Astrocyte of the spinal cord (primary cell): ENCODE data around the gene DAB1.

Experiments
- DNase-seq: peaks from one replicate; pipeline ENCODE4 v3.0.0; 2011; ENCODE audit warnings: low read depth, low spot score
- H3K4me3 ChIP-seq: 2 replicates; pipeline ENCODE4 v1.5.1; 2011; ENCODE audit warnings: low read depth, mild to moderate bottlenecking, low read length, moderate library complexity
- in situ Hi-C: cut with HindIII; loops from 2 replicates; pipeline ENCODE4 v1.10.0; 2017; ENCODE audit warnings: low sequenced_read_pairs
- TF ChIP-seq, protein P1 (sequence below): IDR thresholded peaks from 2 replicates; pipeline ENCODE4 v1.5.1; 2012; ENCODE audit warnings: low read depth, mild to moderate bottlenecking, low read length, inconsistent platforms

Gene DAB1

DNA sequence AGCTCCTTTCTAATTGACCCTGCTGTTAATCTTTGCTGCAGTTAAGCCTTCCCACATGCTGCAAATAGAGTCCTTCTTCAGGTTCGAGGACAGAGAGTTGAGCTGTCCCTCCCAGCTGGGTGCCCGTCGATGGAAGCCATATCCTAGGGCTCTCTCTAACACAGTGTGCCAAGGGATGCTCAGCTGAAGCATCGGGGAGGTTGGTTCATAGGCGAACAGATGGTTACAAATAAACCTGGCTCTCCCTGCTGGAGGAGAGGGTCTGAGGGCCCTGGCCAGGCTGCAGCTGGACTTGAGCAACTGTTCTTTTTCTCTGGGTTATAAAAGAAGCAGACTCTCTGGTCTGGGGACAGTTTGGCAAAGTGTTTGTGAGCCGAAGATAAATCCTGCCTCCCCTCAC is 337.7 kb downstream of the DAB1 start:
- TF ChIP-seq, protein P1, sequence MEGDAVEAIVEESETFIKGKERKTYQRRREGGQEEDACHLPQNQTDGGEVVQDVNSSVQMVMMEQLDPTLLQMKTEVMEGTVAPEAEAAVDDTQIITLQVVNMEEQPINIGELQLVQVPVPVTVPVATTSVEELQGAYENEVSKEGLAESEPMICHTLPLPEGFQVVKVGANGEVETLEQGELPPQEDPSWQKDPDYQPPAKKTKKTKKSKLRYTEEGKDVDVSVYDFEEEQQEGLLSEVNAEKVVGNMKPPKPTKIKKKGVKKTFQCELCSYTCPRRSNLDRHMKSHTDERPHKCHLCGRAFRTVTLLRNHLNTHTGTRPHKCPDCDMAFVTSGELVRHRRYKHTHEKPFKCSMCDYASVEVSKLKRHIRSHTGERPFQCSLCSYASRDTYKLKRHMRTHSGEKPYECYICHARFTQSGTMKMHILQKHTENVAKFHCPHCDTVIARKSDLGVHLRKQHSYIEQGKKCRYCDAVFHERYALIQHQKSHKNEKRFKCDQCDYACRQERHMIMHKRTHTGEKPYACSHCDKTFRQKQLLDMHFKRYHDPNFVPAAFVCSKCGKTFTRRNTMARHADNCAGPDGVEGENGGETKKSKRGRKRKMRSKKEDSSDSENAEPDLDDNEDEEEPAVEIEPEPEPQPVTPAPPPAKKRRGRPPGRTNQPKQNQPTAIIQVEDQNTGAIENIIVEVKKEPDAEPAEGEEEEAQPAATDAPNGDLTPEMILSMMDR, result no peak
- in situ Hi-C loops, result no loop called here
- no peak overlapping the region for H3K4me3 ChIP-seq
- no peak for DNase-seq

DNA sequence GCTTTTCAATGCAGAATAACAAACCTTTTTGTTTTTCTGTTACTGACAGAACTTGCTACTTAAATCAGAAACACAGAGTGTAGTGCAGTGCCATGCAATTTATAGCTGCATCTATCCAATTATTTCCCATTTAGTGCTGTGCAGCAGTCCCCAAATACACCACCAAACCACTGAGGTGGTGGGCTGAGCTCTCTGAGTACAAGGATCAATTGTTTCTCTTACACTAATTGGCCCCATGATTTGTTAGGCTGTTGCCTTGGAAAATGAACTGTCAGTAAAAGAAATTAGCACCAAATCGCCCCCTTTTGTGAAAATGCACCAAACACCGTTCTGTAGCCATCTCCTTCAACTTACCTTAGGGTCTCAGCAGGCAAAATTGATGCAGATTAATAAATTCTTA is 339.2 kb downstream of the DAB1 start:
- TF ChIP-seq, protein P1, result no peak
- in situ Hi-C loops, result no loop called here
- no peak for DNase-seq
- no peak overlapping the region for H3K4me3 ChIP-seq

DNA sequence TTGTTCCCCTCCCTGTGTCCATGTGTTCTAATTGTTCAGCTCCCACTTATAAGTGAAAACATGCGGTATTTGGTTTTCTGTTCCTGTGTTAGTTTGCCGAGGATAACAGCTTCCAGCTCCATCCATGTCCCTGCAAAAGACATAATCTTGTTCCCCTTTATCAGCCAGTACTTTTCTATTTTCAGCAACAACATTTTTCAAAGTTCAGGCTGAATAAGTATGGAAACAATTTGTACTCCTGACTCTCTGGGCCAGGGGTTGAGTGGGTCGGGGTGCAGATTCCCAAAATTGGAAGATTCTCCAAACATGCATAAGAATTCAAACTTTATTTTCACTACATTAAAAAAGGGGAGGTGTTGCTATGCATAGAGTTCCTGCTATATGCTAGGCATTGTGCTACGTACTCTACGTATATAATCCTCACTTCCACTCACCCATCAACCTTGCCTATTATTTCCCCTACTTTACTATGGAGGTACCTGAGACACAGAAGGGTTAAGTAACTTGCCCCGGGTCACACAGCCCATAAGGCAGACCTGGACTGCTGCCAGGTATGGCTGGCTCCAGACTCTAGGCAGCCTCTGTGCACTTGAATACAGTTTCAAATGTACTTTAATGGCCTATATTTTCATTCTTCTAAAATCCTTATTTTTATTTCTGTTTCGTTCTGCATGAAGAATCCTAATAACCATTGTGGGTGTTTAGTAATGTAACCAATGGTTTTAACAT is 341.0 kb downstream of the DAB1 start:
- no peak for DNase-seq
- in situ Hi-C loops, result no loop called here
- no peak overlapping the region for H3K4me3 ChIP-seq
- TF ChIP-seq, protein P1, result no peak

DNA sequence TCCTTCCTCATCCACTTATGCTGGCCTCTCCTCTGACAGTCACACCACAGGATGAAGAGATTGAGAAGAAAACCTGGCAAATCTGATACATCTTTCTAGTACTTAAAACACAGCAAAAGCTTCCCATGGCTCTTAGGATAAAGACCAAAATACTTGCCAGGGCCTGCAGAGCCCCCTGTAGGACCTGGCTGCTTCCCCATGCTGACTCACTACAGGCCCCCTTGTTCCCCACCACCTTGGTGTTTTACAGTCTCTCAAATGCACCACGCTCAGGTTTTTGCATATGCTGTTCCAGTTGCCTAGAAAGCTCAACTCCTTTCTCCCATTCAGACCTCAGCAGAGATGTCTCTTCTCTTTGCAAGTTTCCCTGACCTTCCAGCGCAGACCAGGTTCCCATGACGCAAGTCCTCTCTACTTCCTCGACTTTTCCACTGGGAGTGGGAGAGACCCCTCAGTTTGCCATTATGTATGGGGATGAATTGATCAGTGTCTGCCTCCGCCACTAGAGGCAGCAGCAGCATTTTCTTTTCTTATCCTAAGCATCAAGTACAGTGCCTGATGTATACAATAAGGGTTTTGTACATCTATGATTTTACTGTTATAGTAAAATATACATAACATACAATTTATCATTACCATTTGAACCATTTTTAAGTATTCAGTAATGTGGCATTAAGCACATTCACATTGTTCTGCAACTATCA is 344.3 kb downstream of the DAB1 start:
- TF ChIP-seq, protein P1, result peak; percentile 14
- in situ Hi-C loops, result no loop called here
- DNase-seq, result no peak

DNA sequence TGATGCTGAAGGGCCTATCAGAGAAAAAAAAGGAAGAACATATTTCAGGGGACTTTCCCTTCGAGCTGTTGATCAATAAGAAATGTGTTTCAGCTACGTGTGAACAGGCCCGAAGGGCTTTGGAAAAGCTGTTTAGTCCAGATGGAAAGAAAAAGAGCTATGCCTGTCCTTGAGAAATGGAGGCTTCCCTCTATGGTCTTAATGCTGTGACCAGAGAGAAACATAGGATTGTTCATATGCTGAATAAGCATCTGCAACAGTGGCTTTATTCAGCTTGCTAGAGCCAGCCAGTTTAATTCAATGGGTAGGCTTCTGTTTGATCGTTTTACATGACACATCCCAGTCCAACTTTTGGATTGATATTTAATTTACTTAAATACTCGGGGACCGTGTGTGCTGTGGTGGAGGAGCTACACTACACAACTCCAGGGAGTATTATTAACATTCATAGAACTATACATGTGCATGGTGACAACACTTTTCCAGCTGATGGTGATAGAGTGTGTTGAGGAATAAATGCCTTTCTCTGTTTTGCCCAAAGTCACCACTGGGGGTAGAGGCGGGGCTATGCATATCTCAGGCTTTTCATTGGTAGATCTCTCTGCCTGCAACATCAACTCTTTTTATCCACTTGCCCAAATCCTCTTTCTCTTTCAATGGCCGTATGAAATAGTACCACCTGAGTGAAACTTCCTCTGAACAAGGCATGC is 351.3 kb downstream of the DAB1 start:
- no peak overlapping the region for H3K4me3 ChIP-seq
- in situ Hi-C loops, result no loop called here
- no peak for DNase-seq
- TF ChIP-seq, protein P1, result no peak

More for the DNA sequence above, 344.3 kb downstream of the DAB1 start:
- no peak overlapping the region for H3K4me3 ChIP-seq

DNA sequence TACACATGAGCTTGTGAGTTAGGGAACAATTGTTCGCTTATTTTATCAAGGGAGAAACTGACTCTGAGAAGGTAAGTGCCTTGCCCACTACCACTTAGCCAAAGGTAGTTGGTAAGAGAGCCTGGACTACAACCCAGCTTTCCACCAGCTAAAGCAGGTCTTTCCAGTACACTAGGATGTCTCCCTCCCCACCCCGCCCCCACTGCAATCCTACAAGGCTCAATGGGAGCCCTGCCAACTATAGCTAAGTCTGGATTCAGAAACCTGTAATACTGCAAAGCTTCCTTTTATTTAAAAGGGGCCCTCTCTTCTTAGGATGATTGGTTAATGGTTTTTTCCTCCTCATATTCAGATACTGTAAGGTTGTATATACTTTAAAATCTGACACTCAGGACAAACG is 356.0 kb downstream of the DAB1 start:
- in situ Hi-C loops, result no loop called here
- H3K4me3 ChIP-seq, result no peak overlapping the region
- peak; percentile 5 for DNase-seq
- TF ChIP-seq, protein P1, result no peak
